HFFc6 (cell line): ENCODE measurements around the gene ST14. TPM values are rescaled to one million over a fixed set of nuclear protein-coding genes. Genes with fewer than 3 reads are reported as not detected.

Experiments
- DNase-seq: peaks from one replicate; pipeline ENCODE4 v3.0.0-alpha.2; 2018
- H3K27ac Mint-ChIP-seq: 2 replicates; pipeline ENCODE4 v1.8.0; 2020; ENCODE audit warnings: mild to moderate bottlenecking, mixed read lengths
- H3K27me3 Mint-ChIP-seq: 2 replicates; pipeline ENCODE4 v1.8.0; 2021; ENCODE audit warnings: mild to moderate bottlenecking, moderate library complexity, mixed read lengths; ENCODE audit not compliant: insufficient read depth
- H3K36me3 Mint-ChIP-seq: 2 replicates; pipeline ENCODE4 v1.8.0; 2021; ENCODE audit warnings: low read depth, mixed read lengths
- H3K4me1 Mint-ChIP-seq: 2 replicates; pipeline ENCODE4 v1.8.0; 2020; ENCODE audit warnings: low read depth, mixed read lengths
- H3K4me3 Mint-ChIP-seq: 2 replicates; pipeline ENCODE4 v1.8.0; 2020; ENCODE audit warnings: mild to moderate bottlenecking, moderate library complexity, mixed read lengths
- H3K9me3 Mint-ChIP-seq: 2 replicates; pipeline ENCODE4 v1.8.0; 2020; ENCODE audit warnings: mild to moderate bottlenecking, mixed read lengths
- CTCF ChIP-seq: fragments of 200-600 bp; sonication (generic); IDR thresholded peaks from 2 replicates; pipeline ENCODE4 v1.5.0; 2021; ENCODE audit warnings: antibody characterized with exemption, mild to moderate bottlenecking
- total RNA-seq, 6 experiments: library from RNA; stranded (reverse); fragmentation: NEBNext Ultra II Directional; extraction: Animal tissue kit (Norgen Biotek cat#: 25700); gene quantifications; 2 replicates in 1 of 6; 3 replicates in 5 of 6; pipeline ENCODE4 v1.2.3, GENCODE V29; 2021

The ST14 gene
- total RNA-seq, 6 experiments from 2014 or later, result not detected

DNA sequence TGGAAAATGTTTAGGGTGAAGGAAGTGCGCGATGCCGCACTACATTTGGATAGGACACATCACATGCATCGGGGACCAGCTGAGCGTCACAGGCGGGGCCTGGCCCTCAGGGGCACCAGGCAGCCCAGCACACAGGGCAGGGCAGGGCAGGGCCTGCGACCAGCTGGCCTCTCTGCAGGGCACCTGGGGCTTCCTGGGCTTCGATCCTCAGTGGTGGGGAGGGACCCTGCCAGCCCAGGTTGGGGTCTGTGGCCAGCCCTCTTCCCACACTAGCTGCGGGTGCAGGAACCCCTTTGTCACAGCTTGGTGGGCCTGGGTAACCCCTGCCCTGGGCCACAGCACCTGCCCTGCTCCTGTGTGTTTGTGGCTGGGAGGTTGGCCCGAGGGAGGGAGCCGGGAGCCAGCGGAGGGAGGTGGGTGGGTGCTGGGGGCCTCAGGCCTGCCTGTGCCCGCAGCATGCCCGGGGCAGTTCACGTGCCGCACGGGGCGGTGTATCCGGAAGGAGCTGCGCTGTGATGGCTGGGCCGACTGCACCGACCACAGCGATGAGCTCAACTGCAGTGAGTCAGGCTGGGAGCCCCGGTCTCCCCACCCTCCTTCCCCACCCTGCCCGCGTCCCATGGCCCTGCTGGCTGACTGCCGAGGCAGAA, 37.9 kb downstream of the ST14 start:
- TF ChIP-seq CTCF, result no peak
- Mint-ChIP-seq H3K9me3 (peaks cover 8% of the 10 kb centered on the region), H3K27me3 (peaks cover 24% of the 10 kb centered on the region), H3K27ac (no peak overlapping the region), H3K4me3 (no peak overlapping the region), H3K4me1 (no peaks in the 10 kb centered on the region), H3K36me3 (no peaks in the 10 kb centered on the region)
- DNase-seq, result no peak

DNA sequence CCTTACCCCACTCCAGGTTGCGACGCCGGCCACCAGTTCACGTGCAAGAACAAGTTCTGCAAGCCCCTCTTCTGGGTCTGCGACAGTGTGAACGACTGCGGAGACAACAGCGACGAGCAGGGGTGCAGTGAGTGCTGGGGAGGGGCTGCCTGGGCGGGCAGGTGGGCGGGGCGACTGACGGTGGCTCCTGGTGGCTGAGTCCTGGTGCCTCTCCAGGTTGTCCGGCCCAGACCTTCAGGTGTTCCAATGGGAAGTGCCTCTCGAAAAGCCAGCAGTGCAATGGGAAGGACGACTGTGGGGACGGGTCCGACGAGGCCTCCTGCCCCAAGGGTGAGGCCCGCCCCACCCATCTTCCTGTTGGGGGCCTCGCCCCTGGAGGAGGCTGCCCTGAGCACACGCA, 38.7 kb downstream of the ST14 start:
- Mint-ChIP-seq H3K4me1 (no peaks in the 10 kb centered on the region), H3K36me3 (no peaks in the 10 kb centered on the region), H3K9me3 (peaks cover 8% of the 10 kb centered on the region), H3K27ac (no peak overlapping the region), H3K27me3 (peaks cover 31% of the 10 kb centered on the region), H3K4me3 (no peak overlapping the region)
- no peak for TF ChIP-seq CTCF
- DNase-seq, result no peak

DNA sequence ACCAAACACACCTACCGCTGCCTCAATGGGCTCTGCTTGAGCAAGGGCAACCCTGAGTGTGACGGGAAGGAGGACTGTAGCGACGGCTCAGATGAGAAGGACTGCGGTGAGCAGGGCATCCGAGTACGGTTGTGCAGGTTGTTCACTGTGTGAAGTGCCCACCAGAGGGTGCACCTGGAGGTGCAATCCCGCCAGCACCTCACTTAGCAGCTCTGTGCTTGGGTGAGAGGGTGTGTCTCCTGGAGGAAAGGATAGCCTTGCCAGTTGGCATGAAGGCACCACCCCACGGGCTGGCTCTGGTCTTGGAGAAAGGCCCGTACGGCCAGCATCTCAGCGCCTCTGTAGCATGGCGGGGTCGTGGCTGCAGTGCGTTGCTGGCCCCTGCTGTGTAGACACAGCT, 39.4 kb downstream of the ST14 start:
- TF ChIP-seq CTCF, result no peak; the same call in 1 of the 2 replicates
- Mint-ChIP-seq H3K4me3 (no peak overlapping the region), H3K9me3 (peaks cover 8% of the 10 kb centered on the region), H3K36me3 (no peaks in the 10 kb centered on the region), H3K27me3 (peaks cover 33% of the 10 kb centered on the region), H3K4me1 (no peaks in the 10 kb centered on the region), H3K27ac (no peak overlapping the region)
- no peak for DNase-seq

DNA sequence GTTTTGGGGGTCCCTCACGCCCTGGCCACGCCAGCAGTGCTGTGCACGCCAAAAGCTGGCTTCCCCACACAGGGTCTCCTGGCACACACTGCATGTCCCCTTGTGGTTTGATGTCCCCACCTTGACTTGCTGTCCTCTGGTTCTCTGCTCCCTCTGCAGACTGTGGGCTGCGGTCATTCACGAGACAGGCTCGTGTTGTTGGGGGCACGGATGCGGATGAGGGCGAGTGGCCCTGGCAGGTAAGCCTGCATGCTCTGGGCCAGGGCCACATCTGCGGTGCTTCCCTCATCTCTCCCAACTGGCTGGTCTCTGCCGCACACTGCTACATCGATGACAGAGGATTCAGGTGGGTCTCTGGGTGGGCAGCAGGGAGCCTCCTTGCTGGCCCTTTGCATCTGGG, 40.2 kb downstream of the ST14 start:
- TF ChIP-seq CTCF, result no peak
- H3K36me3 Mint-ChIP-seq, result no peaks in the 10 kb centered on the region
- H3K4me3 Mint-ChIP-seq, result no peak overlapping the region
- peaks cover 40% of the 10 kb centered on the region for H3K27me3 Mint-ChIP-seq
- H3K4me1 Mint-ChIP-seq, result no peaks in the 10 kb centered on the region
- H3K9me3 Mint-ChIP-seq, result peaks cover 8% of the 10 kb centered on the region
- H3K27ac Mint-ChIP-seq, result no peak overlapping the region
- DNase-seq, result no peak

DNA sequence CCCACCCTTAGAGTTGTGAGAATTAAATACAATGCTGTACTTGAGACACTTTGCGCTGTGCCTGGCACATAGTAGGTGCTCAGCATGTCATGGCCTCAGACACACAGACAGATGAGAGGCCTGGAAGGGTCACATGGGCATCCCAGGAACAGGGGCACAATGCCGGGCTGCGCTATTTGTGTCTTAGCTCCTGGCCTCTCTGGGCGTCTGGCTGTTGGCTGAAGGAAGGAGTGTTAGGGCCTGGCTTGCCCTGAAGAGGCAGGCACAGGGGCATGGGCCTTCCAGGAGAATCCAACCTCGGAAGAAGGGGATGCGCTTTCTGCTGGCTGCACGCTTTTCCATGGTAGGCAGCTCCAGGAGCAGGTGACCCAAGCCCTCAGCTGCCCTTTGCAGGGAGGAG, 41.4 kb downstream of the ST14 start:
- no peak for DNase-seq

More for the DNA sequence above, 41.4 kb downstream of the ST14 start:
- no peaks in the 10 kb centered on the region for H3K36me3 Mint-ChIP-seq
- H3K27ac Mint-ChIP-seq, result no peak overlapping the region
- no peak for TF ChIP-seq CTCF
- peaks cover 40% of the 10 kb centered on the region for H3K27me3 Mint-ChIP-seq
- no peak overlapping the region for H3K4me3 Mint-ChIP-seq
- no peaks in the 10 kb centered on the region for H3K4me1 Mint-ChIP-seq
- H3K9me3 Mint-ChIP-seq, result peaks cover 8% of the 10 kb centered on the region
